HPDE6-E6E7 (cell line): ENCODE measurements around the gene BTBD2.
"Not testable (repeated sequence)": the region's sequence is repeated elsewhere in the genome, so short reads cannot be mapped to it uniquely, and the experiment has no call there.

Experiments
- DNase-seq: peaks from one replicate; pipeline ENCODE4 v3.0.0; 2011; ENCODE audit warnings: missing footprints; ENCODE audit errors: extremely low spot score

BTBD2 gene

GRCh38 chr19:2014731-2015607 lies 545 bp downstream of the BTBD2 start:
- peak; percentile 44 for DNase-seq

GRCh38 chr19:2014131-2014571 lies 1.4 kb downstream of the BTBD2 start:
- no peak for DNase-seq

- DNase-seq = no peak
Observed at GRCh38 chr19:2013683-2013961, 1.9 kb downstream of the BTBD2 start.

- no peak for DNase-seq
Observed at GRCh38 chr19:2012941-2013682, 2.4 kb downstream of the BTBD2 start.

- no peak for DNase-seq
Observed at GRCh38 chr19:2011169-2011568, 4.3 kb downstream of the BTBD2 start.

- DNase-seq = no peak
Observed at GRCh38 chr19:2010135-2010668, 5.3 kb downstream of the BTBD2 start.

GRCh38 chr19:2003874-2004273 lies 11.6 kb downstream of the BTBD2 start:
- no peak for DNase-seq

GRCh38 chr19:1999856-2000515 lies 15.5 kb downstream of the BTBD2 start:
- DNase-seq = no peak

GRCh38 chr19:1998712-1999708 lies 16.5 kb downstream of the BTBD2 start:
- no peak for DNase-seq

- no peak for DNase-seq
Observed at GRCh38 chr19:1997353-1998233, 17.9 kb downstream of the BTBD2 start.

GRCh38 chr19:1992759-1993260 lies 22.7 kb downstream of the BTBD2 start:
- DNase-seq = no peak

GRCh38 chr19:1991018-1991913 lies 24.2 kb downstream of the BTBD2 start:
- no peak for DNase-seq

GRCh38 chr19:1990230-1991017 lies 25.1 kb downstream of the BTBD2 start:
- DNase-seq = no peak

- DNase-seq = no peak
Observed at GRCh38 chr19:1989513-1990229, 25.8 kb downstream of the BTBD2 start.

- DNase-seq = not testable (repeated sequence)
Observed at GRCh38 chr19:1988464-1988863, 27.1 kb downstream of the BTBD2 start.

- DNase-seq = no peak
Observed at GRCh38 chr19:1987197-1988187, 28.0 kb downstream of the BTBD2 start.
